GM21447 (cell line): ENCODE data around the gene TEX35.
A peak's percentile ranks its signal among the peaks of the same experiment; 100 is the strongest.
"Not testable (repeated sequence)": the region's sequence is repeated elsewhere in the genome, so short reads cannot be mapped to it uniquely, and the experiment has no call there.

Source experiments
- ATAC-seq: cut with Tn5 transposase; IDR thresholded peaks from one replicate; pipeline ENCODE4 v1.9.1; 2021; ENCODE audit not compliant: unreplicated experiment

TEX35 gene

DNA sequence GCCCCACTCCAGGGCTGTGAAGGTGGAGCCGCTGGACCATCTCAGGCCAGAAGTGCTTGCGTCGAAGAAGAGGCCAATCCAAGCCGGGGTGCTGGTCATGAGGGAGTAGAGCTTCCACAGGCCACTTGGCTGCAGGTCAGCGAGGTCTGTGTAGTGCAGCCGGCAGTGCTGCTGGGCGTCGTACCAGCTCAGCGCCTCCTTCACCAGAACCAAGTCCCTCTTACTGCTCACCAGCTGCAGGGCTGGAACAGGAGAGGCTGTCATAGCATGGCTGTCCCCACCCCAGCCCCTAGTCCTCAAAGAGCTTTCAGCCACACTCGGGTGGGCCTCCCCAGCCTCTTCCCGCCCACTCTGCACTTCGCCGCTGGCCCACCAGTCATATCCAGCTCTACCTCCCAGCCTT, 18.3 kb upstream of the TEX35 start:
- no peak for ATAC-seq

- no peak for ATAC-seq
These were observed 17.8 kb upstream of the TEX35 start for GRCh38 chr1:178495158-178495557.

DNA sequence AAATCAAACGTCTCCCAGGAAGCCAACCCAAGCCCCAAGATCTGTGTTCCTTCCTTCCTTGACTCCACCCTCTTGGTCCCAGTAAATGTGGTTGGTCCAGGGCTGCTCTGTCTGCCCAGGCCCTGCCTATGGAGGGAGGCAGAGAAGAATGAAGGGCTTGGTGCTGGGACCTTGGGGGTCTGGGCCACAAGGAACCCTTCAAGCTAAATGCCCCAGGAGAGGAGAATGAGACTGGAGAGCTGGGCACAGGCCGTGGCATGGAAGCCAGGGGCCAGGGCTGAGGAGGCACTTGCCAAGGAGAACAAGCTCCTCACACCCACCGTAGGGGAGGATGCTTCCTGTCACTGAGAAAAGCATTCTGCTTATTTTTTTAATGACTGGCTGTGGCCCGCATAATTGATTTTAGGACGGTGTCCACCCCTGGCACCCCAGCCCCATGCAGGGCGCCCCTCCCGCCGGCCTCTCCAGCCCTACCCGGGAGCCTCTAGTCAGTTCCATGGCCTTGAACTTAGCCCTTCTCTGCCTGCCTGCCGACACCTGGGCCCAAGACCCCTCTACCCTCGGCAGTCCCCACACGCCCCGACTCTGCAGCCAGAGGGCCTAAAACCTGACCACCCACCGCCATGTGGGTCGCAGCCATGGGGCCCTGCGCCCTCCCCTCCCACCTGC, 17.0 kb upstream of the TEX35 start:
- ATAC-seq = no peak

GRCh38 chr1:178496410-178497135, 16.3 kb upstream of the TEX35 start, which contains the start of gene CLEC20A:
Gene CLEC20A (minus strand): TSS chr1:178496964. CDS start chr1:178496939, 25 bp downstream.
- no peak for ATAC-seq

GRCh38 chr1:178497903-178498478, 14.9 kb upstream of the TEX35 start:
- no peak for ATAC-seq

GRCh38 chr1:178498896-178499675, 13.8 kb upstream of the TEX35 start:
- no peak for ATAC-seq

DNA sequence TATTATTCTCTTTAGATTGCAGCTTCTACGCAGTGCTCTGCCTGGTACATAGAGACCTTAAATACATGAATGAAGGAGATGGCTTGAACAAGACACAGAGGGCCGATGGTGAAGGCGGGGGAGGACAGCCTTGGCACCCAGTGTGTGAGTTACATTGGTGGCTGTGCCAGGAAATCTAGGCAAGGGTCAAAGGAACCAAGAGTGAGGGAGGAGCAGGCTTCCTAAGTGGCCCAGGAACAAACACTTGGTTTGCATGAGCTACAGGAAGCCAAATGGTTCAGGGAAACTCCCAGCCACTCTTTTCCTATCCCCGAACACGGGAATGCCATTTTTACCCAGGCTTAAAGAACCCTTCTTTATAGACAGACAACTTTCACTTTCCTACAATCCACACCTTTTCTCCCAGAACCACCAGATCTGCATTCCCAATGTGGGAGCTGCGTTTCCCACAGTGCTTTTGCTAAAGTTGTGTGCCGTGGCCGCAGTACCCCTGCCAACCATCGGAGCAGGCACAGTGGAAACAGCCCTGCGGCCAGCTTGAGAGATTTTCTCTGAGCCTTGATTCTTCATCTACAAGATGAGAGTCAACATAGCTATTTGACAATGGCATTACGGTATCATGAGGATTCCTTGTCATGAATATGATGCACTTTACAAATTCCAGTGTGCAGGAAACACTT, 12.7 kb upstream of the TEX35 start:
- ATAC-seq = no peak

DNA sequence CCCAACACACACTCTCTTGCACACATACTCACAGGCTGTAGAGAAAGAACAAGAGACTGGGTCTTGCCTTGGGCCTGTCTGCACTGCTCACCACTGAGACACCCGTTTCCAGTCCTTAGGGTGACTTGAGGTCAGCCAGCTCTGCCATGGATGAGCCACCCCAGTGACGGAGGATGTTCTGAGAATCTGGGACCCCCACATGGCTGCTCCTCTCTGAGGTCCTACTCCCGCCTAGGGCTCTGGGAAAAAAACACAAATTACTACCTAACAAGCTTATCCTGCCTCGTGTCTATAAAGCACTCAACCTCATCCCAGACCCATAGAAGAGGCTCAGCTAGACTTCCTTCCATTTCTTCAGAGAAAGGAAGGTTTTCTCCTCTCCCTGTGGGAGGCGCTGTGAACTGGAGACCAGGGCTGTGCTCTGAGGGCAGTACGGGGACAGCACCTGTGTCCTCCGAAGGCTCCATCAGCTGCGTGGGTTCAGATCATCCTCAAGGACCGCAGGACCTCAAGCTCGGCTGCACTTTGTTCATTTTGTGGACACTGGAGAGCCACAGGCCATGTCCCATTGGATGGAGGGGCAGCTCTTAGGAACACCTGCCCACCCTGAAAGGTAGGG, 11.9 kb upstream of the TEX35 start:
- peak; percentile 10 for ATAC-seq

DNA sequence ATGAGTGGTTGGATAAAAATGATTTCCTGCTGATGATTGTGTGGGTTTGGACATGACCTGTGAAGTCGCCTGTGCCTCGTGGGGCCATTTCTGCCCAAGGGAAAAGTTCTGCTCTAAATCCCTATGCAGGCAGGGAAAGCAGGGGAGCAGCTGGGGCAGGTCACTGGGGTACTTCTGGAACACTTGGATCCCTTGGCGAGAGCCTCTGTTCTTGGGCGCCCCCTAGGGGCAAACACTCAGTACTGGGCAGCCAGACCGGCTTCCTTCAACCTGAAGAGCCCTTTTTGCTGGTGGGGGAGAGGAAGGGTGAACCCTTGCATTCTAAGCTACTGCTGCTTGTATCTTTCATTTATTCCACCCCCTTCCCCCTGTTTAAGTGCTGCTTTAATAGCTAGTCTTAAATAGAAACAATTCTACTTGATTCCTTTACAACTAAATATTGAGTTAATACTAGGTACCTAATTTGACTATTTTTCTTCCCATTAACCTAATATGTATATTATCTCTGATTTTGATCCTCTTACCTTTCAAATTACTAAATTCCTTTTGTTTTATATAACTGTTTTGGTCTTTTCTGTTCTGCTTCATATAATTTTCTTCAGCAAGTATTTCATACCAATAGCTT, 11.1 kb upstream of the TEX35 start:
- peak; percentile 79 for ATAC-seq

- no peak for ATAC-seq
These were observed 10.6 kb upstream of the TEX35 start for GRCh38 chr1:178502330-178502714.

- no peak for ATAC-seq
These were observed 10.1 kb upstream of the TEX35 start for GRCh38 chr1:178502856-178503255.

- ATAC-seq = not testable (repeated sequence)
These were observed 9.6 kb upstream of the TEX35 start for GRCh38 chr1:178503316-178503715.

GRCh38 chr1:178503849-178504248, 9.1 kb upstream of the TEX35 start:
- ATAC-seq = no peak

- no peak for ATAC-seq
These were observed 8.6 kb upstream of the TEX35 start for GRCh38 chr1:178504286-178504685.

DNA sequence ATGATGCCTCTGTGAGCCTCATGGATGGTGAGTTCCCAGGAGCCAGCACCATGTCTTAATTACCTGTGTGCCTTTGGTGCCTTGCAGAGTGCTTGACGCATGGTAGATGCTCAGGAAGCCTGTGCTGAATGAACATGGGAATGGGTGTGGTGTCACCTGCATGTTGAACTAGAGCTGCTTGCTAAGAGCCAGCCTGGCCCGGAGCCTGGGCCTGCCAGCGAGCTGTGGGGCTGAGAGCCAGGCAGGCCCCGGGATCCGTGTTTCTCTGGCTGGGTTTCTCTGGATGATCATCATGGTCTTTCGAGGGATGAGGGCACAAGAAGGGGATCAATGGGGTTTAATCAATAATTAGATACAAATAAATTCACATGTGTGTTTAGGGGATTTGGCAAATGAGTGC, 6.7 kb upstream of the TEX35 start:
- no peak for ATAC-seq

- ATAC-seq = no peak
These were observed 6.2 kb upstream of the TEX35 start for GRCh38 chr1:178506669-178507068.

DNA sequence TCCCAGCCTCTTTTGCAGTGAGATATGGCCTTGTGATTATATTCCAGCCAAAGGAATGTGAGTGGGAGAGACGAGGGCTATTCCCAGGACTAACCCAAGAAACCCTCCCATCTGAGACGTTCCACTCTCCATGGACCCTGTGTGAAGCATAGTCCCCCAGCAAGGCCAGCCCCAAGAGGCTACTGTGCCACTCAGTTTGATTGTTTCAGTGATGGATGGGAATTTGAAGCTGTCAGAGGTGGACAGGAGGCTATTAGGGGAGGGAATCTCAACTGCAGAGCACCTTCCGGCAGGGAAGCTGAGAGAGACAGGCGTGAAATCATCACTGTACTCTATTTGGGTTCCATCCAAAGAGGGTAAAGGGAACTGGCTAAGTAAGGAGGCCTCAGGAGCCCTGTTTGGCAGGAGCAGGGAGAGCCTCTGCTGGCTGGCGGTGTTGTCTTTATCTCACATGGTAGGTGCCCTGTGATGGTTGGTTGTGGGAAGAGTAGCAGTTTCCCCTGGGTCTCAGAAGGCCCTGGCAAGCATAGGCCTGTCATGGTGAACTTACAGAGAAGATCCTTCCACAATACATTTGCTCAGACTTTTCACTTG, 3.4 kb upstream of the TEX35 start:
- ATAC-seq = no peak

- ATAC-seq = no peak
These were observed 2.8 kb upstream of the TEX35 start for GRCh38 chr1:178510155-178510554.

DNA sequence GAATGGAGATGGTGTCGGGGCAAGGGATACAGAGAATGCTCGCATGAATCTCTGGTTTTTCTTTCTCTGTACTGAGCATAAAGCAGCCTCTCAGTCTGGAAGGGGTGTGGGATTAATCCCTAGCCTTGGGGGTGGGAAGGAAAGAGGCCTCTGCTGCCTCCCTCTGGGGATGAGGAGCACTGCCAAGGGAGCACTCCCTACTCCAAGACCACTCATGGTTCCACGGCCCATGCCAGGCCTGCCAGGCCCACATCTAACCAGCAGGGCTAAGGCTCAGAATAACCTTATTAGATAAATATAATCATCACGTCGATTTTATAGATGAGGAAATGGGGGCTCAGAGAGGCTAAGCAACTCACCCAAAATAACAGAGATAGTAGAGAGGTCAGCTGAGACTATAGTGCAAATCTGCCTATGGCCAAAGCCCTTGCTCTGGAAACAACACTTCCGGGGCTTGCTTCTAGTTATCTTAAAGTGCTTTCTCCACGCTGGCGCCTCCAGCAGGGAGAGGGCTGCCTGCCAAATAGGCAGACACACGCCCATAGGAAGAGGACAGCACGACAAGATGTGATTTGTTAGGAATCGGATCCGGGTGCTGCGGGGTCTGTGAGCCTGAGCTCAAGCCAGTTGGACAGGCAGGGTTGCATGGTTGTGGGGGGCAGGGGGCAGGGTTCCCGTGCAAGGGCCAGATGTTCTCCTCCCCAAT, 522 bp downstream of the TEX35 start:
- ATAC-seq = no peak
